HG02840 (cell line): ENCODE results near the gene GDF15.

ENCODE experiments used
- ATAC-seq: cut with Tn5 transposase; IDR thresholded peaks from one replicate; pipeline ENCODE4 v1.9.1; 2021; ENCODE audit warnings: mild to moderate bottlenecking, moderate library complexity, moderate number of reproducible peaks; ENCODE audit not compliant: unreplicated experiment, low FRiP score

Gene GDF15

GRCh38 chr19:18428787-18429674, 43.1 kb downstream of the GDF15 start:
- no peak for ATAC-seq

- no peak for ATAC-seq
Observed at GRCh38 chr19:18429717-18430416, 43.9 kb downstream of the GDF15 start.

DNA sequence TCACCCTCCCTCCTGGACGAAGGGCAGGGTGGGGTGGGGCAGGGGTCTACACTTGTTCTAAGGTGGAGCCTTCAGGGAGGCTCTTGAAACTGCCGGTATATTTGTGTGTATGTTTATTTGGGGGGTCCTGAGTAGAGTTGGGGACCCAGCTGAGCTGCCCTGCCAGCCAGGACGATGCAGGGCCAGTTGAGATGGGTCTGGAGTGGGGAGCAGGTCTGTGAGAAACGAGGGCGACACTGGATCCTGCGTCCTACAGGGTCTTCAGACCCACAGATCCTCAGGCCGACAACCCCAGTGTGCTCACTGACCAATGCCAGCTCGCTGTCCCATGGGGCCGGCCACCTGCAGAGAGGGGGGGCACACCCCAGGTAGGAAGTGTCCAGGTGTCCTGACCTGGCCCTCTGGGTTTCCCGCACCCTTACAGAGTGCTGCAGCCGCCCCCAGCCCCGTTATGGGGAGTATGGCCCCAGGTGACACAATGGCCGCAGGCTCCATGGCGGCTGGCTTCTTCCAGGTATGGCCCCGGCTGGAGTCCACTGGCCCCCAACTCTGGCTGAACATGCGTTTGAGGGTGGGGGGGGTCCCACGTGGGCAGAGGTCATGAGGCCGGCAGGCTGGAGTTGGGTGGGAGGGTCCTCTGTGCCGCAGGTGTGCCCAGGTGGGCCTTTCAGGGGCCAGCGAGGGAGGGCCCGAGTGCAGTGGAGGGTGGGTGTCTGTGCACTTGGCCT, 44.6 kb downstream of the GDF15 start:
- ATAC-seq = no peak

GRCh38 chr19:18431351-18432197, 45.6 kb downstream of the GDF15 start:
- no peak for ATAC-seq

DNA sequence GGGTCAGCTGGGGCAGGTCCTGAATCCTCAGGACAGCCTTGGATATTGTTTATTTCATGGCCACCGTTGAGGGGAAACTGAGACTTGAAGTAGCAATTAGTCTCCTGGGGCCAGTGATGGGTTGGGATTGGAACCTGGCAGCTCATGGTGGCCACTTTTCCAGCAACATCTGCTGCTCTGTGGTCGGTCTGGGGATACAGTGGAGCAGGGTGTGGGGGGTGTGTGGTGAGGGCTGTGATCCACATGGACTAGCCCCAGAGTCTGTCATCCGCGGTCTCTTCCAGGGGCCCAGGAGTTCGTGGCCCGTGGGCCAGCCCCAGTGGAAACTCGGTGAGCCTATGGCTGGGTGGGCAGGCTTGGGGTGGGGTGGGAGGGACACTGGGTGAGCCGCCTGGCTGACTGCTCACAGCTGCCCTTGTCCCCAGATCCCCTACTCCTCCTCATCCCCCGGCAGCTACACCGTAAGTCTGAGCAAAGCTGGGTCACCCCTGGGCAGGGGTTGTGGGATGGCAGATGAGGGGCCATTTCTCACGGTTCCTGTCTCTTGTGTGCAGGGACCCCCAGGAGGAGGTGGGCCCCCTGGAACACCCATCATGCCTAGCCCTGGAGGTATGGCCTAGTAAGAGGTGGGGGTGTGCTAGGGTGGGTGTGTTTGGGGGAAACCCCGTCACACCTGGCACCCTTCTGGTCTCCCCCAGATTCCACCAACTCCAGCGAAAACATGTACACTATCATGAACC, 46.5 kb downstream of the GDF15 start:
- no peak for ATAC-seq

DNA sequence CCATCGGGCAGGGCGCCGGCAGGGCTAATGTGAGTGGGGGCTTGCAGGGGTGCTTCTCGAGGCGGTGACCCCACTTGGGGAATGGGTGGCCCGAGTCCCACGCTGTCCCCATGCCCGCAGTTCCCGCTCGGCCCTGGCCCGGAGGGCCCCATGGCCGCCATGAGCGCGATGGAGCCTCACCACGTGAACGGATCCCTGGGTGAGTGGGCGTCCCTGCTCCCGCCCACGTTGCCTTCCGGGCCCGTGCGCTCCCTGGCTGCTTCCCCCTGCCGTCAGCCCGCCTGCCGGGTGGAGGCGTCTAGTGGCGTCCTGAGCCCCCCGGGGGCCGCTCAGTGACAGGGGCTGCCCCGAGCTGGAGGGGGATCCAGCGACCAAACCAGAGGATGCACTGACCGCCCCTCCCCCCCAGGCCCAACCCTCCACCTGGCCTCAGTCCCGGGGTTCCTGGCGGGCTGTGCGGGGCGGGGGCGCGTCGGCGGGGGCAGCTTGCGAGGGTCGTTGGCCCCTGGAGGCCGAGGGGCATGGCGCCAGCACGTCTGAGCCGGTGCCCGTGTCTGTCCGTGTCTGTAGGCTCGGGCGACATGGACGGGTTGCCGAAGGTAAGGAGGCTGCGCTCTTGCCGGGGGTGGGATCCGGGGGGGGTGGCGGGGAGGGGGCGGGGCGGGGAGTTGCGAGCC, 47.2 kb downstream of the GDF15 start:
- no peak for ATAC-seq

DNA sequence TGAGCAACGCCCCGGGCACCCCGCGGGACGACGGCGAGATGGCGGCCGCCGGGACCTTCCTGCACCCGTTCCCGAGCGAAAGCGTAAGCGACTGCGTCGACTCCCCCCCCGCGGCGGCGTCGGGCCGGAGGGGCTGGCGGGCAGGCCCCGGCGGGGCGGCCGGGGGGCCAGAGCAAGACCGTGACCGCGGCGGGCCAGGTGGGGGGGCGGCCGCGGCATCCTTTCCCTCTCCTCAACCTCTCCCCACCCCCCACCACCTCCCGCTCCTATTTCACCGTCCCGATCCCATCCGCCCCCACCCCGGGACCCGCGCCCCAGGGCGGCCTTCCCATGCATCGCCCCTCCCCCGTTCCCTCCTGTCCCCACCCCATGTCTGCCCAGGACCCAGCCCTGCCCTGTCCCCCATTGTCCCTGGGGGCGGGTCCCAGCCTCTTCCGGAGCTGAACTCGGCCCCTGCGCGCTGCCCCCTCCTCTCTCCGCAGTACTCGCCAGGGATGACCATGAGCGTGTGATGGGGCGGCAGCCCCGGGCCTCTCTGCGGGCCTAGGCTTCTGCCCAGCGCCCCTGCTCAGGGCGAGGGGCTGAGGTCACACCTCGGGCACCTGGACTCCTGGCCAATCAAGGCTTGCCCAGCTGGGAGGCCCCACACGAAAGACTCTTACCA, 47.9 kb downstream of the GDF15 start:
- ATAC-seq = no peak

DNA sequence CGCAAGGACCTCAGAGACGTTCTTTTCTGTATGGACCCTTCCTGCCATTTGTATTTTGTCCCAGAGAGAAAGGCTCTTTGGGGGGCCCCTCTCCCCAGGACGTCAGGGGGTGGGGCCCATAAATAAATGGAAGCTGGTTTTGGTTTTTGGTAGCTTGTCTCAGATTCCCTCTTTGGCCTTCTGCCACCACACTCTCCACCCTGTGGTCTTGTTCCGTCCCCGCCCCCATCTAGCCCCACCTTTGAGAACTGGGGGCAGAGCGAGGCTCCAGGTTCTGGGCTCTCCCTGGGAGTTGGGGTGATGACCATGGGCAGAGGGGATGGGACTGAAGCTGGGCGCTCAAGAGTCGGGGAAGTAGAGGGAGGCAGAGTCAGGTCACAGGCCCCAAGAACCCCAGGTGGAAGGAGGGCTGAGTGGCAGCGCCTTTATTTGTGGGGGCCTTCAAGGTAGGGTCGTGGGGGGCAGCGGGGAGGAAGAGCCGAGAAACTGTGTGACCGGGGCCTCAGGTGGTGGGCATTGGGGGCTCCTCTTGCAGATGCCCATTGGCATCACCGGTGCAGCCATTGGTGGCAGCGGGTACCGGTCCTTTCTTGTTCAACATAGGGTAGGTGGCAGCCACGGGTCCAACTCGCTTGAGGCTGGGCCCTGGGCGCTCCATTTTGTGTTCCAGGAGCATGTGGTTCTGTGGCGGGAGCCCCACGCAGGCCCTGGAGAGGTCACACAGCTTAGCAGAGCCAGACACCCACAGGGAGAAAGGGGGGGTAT, 48.6 kb downstream of the GDF15 start:
- no peak for ATAC-seq

- ATAC-seq = no peak
Observed at GRCh38 chr19:18435178-18435841, 49.4 kb downstream of the GDF15 start.

GRCh38 chr19:18435842-18436670, 50.1 kb downstream of the GDF15 start:
- ATAC-seq = no peak

DNA sequence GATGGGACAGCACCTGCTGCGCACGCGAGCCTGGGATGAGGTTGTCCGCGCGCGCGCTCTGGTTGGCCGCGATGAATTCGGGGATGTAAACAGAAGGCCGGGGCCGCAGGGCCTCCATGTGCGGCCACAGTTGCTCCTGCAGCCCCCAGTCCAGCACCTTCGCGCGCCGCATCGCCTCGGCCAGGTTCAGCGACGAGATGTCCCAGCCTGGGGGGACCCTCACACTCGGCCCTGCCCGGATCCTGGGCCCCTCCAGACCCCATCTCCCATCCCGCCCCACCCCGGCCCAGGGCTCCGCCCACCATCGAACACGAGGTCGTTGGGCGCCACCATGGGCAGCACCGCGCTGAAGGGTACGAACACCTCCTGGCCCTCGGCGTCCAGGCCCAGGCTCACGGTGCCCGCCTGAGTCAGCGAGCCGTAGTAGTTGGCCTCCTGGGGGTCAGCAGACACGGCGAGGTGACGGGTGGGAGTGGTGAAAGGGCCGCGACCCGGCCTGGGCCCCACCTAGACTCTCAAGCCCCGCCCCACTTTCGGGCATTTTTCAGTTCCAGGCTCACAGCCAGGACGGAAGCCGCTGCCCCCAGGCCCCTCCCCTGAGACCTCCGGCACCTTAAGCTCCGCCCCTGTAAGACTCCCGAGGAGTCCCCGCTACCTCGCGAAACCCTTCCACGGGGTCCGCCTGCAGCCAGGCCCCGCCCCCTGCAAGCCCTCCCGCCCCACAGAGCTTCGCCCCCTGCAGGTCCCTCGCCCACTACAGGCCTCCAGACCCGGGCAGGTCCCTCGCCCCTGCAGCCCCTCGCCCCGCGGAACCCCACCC, 50.9 kb downstream of the GDF15 start:
- no peak for ATAC-seq

DNA sequence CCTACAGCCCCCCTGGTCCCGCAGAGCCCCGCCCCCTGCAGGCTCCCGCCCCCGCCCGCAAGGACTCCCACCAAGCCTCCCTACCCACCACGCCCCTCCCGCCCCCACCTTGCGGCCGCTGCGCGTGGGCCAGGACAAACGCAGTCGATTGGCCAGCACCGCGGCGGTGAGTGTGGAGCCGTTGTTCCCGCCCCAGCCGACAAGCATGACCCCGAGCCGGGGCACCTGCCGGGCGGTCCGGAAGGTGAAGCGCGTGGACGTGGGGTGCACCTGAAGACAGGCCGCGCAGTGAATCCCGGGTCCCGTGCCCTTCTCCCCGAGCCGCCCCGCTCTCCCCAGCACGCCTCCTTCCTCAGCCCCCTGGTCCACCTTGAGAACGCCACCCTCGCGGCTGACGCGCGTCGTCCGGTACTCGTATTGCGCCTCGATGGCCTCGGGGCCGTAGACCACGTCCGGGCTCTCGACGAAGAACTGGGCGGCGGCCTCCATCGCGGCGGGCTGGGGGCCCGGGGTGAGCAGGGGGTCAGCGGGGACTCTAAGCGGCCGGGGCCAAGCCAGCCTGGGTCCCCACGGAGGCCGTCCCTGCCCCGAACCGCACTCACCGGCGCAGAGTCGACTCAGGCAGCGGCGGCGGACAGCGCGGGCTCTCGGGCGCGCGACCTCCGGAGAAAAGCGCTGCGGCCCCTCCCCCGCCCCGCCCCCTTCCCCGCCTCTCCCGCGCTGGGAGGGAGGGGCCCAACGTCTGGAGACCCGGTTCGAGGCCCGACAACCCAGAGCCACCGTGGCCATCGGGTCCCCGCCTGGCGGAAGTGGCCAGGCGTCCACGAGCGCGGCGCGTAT, 51.8 kb downstream of the GDF15 start, which contains the start of gene ISYNA1:
TSS of gene ISYNA1 (minus strand) at position 643 of the 840 bp plus-strand sequence. CDS start at position 489, 154 bp downstream.
- no peak for ATAC-seq

- no peak for ATAC-seq
Observed at GRCh38 chr19:18438331-18439024, 52.5 kb downstream of the GDF15 start.
